SU-DHL-6 (cell line): ENCODE measurements around the gene ARHGAP10.

Source experiments
- EZH2phosphoT487 ChIP-seq: fragments of 200-600 bp; sonication (generic), shearing (Covaris generic); conservative IDR thresholded peaks from 2 replicates; pipeline ENCODE4 v1.6.1; 2018; ENCODE audit warnings: mild to moderate bottlenecking, antibody characterized with exemption, low read length, moderate library complexity, mixed read lengths
- TF ChIP-seq, protein P1 (sequence below): fragments of 200-600 bp; sonication (generic); IDR thresholded peaks from one replicate; pipeline ENCODE4 v1.5.1; 2017; ENCODE audit warnings: antibody characterized with exemption, mild to moderate bottlenecking, low read length, moderate library complexity; ENCODE audit not compliant: insufficient read depth, poor library complexity, severe bottlenecking

DNA sequence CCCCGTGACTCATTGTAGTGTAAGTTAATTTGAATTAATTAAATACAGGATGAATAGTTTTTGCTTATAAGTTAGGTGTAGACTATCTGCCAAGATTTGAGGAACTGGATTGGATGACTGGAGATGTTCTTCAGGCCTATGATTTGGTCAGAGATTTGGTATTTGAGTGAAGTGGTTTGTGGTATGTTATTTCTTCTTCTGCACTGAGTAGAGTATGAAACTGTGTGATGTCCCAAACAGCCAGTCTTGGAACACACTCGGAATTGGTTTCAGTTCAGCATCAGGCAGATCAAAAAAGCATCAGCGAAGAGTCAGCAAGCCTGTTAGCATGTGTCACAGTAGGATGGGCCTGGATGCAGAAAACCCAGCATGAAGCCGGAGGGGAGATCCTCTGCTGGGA, 294.1 kb downstream of the ARHGAP10 start:
- TF ChIP-seq, protein P1, sequence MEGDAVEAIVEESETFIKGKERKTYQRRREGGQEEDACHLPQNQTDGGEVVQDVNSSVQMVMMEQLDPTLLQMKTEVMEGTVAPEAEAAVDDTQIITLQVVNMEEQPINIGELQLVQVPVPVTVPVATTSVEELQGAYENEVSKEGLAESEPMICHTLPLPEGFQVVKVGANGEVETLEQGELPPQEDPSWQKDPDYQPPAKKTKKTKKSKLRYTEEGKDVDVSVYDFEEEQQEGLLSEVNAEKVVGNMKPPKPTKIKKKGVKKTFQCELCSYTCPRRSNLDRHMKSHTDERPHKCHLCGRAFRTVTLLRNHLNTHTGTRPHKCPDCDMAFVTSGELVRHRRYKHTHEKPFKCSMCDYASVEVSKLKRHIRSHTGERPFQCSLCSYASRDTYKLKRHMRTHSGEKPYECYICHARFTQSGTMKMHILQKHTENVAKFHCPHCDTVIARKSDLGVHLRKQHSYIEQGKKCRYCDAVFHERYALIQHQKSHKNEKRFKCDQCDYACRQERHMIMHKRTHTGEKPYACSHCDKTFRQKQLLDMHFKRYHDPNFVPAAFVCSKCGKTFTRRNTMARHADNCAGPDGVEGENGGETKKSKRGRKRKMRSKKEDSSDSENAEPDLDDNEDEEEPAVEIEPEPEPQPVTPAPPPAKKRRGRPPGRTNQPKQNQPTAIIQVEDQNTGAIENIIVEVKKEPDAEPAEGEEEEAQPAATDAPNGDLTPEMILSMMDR = no peak
- no peak for TF ChIP-seq EZH2phosphoT487
